ENCODE results near the gene MVB12B.

MVB12B gene

DNA sequence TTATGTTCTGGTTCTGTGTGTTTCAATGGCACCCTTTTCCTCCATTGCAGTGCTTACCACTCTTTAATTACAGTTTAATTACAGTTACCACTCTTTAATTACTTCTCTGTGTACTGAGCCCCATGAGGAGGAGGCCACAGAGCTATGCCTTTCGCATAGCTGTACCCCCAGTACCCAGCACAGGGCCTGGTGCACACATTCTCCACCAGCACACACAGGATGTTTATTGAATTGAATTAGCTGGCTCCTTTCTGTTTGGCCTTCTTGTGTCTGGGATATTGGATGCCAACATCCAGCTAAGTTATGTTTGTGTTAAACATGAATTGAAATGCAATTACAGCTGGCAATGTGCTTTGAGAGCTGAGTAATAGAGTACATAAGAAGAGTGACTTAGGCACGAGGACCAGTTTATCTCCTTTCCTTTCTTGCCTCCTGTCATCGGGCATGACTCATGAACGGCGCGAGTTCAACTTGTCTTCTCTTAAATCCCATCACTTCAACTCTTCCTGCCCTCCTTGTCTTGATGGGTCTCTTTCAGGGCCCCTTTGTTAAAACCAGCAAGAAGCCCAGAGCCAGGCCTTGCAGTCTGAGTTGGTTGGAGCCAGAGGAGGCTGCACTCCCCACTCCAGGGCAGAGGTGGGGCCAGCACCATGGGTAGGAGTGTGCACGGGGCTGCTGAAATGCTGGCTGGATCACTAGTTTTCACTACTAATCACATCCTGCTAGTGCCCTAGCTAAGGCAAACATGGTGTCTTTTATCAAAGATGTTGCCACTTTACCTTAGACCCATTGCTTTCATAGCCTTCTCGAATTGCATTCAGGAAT, 37.4 kb downstream of the MVB12B start:
- no peak for DNase-seq (ENCODE audit: low spot score)

DNA sequence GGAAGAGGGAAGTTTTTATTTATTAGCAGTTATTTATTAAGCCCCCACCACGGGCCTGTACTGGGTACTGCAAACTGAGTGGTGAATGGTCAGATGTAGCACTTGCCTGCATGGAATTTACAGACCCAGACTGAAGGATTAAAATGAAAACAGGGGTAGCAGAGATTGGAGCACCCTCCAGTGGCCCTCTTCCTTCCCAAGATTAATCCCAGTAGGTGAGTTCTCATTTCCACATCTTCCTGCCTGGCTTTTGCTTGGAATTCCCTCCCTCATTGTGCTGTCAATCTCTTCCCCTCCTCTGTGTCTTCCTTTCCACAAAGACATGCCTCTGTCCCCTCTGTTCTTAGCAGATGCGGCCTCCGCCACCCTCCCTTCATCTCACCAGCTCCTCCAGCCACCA, 39.2 kb downstream of the MVB12B start:
- no peak for DNase-seq (ENCODE audit: low spot score)

DNA sequence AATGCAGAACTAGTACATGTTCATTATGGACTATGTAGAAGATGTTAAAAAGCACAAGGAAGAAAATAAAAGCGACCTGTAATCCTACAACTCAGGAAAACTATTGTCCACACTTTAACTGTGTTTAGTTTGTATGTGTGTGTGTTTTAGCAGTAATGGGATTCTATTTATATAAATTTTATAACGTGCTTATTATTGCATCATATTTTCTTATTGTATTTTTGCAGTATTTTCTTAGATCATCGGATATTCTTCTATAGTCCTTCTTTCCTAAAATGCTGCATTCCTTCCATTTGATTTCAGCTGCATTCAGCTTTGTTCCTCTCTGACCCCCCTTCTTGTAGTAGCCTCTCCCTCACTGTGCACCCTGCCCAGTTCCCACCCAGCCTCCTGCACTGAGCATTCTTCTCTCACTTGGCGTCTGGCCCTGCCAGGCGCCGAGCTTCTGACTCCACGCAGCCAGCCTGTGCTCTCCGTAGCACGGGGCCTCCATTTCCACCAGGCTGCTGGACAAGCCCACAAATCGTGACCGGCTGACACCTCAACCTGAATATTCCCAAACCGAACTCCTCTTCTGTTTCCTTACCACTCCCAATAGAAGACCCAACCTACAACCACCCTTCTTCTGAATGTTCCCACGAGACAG, 39.9 kb downstream of the MVB12B start:
- no peak for DNase-seq (ENCODE audit: low spot score)

DNA sequence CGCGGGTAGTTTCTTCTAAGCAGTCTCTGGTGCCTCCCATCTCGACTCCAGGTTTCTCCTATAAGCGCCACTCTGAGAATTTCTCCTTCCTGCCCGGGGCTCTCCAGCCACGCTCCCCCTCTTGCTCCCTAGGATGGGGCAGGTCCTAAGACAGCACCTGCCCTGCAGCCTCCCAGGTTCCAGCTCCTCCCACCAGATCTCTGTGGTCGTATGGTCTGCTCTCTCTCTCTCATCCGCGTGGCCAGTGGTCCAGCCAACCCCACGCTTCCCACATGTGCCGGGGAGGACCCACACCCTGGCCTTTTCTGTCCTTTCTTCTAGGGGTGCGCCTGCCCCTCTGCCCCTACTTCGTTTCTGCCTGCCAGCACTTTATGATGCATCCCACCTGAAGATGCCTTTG, 40.5 kb downstream of the MVB12B start:
- no peak for DNase-seq (ENCODE audit: low spot score)

DNA sequence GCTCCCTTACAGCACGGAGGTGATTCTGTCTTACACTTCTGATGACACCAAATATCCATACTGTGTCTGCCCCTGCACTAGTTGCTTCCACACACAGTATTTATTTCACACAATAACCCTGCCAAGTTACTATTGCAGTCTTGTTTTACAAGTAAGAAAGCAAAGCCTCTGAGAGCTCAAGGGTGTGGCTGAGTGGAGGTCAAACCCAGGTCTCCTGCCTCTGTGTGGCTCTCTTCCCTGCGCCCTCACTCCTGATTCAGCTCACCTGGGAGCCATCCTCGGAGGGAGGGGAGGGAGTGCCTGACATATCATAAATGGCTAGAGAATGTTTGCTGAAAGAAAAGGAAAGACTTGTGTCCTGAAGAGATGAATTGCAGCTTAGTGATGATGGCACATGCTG, 41.0 kb downstream of the MVB12B start:
- DNase-seq (ENCODE audit: low spot score), result no peak

DNA sequence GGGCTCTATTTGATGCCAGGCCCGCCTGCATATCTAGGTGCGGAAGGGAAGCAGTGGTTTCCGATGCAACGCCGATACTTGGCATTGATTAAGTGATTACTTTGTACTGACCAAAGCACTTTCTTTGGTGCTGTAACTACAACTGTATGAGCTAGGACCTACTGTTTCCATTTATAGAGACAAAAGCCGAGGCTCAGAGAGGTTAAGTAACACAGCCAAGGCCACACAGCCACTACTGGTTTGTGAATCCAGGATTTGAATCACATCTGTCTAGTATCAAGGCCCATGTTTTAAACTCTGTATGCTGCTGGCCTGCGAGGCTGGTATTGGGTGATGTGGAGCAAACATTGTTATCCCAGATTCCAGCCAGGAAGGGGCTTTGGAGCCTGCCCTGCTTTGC, 41.4 kb downstream of the MVB12B start:
- DNase-seq (ENCODE audit: low spot score), result no peak

DNA sequence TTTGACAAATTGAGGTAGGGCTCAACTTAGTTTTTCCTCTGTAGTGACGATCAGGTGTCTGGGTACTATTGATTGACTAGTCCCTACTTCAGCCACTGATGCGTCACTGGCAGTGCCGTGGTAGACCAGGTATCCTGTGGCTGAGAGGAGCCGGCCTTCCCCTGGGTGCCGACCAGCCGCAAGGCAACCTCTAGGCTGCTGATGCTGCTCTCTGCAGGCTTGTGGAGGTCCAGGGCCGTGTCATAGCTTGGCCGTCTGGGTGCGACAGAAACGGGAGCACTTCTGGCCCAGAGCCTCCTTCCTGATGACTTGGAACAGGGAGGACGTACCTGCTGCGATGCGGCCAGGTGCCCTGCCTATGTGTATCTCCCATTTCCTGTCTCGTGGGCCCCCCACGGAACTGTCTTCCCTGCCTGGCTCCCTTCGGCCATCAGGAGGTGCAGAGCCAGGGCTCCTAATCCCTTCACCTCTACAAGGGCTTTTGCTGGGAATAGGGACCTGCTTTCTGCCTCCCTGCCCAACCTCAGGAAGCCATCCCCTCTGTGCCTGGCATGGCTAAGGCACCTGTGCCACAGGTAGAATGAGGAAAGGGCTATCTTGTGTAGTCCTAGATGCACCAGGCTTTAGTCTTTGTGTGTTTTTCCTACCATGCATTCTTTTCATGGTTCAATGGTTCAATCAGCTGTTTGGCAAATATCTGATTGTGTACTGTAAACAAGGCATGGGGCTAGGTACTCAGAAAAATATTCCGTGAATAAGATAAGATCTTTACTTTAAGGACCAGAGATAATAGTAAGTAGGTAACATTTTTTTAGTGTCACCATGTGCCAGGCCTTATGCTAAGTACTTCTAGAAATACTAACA, 44.6 kb downstream of the MVB12B start:
- no peak for DNase-seq (ENCODE audit: low spot score)

DNA sequence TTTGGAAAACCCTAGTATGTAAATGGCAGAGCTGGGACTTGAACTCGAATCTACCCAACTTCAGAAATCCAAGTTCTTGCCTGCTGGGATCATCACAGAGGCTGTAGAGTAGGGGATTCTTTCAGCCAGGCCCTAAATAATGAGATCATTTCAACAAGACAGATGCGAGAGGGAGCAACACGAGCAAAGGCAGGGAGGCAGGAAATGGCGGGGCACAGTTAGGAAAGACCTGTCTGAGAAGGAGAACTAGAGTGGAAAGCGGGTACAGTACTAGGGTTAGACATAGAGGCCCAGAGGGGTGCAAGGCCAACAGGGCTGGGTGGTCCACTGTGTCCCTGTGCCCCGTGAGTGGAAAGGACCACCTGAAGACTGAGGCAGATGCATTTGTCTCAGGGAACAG, 46.1 kb downstream of the MVB12B start:
- no peak for DNase-seq (ENCODE audit: low spot score)

DNA sequence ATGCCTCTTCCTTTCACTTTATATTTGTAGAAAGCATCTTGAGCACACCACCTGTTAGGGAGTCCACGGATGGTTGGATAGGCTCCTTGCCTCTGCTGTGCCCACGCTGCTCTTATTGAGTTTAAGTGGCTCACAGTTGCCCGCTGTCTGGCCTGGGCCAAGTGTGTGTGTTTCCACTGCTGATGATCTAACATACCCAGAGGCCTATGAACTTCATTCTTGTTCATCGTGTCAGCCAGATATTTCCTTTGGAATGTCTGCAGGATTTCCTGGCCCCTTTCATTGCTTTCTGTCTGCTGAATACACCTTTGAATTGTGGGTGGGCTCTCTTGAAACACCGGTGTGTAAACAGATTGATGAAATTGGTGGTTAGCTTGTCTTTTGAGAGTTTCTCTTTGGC, 46.6 kb downstream of the MVB12B start:
- no peak for DNase-seq (ENCODE audit: low spot score)

DNA sequence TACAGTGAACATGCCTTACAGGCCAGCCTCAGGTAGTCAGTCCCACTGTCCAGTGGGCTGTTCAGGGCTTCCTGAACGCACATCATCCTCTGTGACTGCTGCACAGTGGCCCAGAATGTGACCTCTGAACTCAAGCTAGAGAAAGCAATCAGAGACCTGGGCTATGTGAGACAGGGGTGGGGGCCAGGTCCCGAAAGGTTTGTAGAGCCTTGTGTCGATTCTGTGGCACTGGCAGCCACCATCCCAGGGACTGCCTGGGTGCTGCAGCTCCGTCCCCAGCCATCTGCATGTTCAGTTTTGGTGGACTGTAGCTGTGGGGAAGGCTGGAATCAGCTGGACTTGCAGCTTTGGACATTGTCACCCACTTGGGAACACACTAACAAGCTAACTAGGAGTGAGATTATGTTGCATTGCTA, 47.7 kb downstream of the MVB12B start:
- DNase-seq (ENCODE audit: low spot score), result peak; percentile 36

DNA sequence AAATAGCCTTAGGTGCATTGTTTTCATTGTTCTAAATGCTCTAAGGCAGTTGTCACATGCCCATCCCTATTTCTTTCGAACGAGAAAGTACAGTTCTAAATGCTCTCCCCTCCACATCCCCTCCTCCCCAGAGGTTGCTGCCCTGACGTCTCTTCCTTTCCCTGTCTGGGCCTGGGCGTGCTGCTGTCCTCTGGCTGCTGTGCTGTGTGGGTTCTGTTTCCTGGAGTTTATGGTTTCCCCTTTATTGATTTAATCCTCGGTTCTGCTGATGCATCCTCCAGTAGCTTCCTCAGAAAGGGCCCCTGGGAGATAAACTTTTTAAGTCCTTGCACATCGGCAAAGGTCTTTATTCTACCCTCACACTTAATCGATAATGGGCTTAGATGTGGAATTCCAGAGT, 48.8 kb downstream of the MVB12B start:
- no peak for DNase-seq (ENCODE audit: low spot score)

DNA sequence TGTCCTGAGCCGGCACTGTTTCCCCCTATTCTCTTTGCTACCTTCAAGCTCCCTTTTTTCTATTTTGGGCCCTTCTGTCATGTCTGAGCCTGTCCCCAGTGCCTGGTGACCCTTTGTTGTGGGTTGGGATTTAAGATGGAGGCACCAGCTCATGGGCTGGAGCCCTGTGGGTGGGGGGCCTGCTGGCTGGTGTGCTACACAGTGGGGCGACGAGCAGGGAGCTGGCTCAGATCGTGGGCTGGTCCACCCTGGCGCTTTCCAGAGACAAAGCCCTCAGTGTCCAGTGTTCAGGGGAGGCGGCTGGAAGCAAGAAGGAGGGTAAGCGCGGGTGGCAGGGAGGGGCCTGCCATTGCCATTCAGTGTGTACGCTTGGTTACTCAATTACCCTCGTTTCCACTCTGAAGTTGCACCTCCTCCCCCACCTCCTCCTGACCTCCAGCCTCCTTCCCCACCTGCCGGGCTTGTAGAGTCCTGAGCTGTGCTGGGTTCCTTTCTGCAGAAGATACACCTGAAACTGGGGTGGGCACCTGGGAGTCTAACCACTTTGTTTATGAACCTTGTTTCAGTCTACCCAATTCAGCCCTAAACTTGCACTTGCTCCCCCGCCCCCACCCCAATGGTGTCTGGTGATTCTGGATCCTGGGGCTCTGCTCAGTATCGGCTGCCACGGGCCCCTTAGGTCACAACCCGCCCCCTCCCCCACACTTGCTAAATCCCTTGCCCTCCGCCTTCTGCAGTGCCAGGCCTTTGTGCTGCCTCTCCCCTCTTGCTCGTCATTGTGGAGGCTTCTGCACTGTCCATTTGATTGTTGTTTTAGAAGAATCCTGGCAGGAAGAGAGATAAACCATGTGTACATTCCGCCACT, 49.9 kb downstream of the MVB12B start:
- peak; percentile 44 for DNase-seq (ENCODE audit: low spot score)

DNA sequence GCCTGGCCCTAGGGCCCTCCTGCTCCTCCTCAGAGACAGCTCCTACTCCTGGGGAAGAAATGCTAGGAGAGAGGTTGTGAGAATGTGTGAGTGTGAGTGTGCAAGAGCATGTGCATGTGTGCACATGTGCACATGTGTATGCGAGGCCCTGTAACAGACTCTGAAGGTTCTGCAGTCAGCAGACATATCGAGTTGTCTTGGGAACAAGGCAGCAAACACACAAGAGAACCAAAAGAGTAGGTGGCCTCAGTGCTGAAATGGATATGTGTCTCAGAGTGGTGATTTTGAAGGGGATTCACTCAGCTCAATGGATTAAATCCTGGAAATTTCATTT, 50.5 kb downstream of the MVB12B start:
- DNase-seq (ENCODE audit: low spot score), result no peak

DNA sequence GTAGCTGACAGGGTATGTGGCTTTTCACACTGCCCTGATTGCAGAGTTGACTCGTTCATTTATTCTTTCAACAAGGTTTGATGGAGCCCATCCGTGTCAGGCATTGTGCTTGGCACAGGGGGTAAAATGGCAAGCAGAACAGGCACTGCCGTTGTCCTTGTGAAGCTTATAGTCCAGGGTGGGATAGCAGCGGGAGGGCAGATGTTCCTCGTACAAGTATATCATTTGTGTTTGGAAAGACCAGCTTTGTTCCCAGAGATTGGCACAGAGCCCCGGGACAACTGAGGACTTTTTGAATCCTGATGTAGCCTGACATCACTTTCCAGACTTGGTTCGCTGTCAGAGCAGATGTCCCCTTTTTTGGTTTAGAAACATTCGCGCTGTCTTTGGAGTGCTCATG, 50.9 kb downstream of the MVB12B start:
- no peak for DNase-seq (ENCODE audit: low spot score)

DNA sequence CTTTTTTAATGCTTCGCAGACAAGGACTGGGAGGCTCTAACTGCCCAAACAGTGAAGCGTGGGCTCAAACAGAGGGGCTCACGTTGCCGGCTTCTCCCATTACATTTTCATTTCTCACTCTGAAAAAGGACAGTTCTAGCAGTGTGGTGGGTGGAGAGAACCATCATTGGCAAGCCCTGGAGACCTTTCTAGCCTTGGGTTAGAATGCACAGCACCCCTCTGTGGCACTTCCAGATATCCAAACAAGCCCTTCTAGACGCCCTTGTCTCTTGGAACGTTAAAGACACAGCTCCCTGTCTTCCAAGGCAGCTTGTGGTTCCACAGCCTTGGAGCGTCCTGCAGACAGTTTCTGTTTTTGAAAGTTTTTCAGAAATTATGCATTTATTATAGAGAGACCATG, 52.1 kb downstream of the MVB12B start:
- DNase-seq (ENCODE audit: low spot score), result no peak

DNA sequence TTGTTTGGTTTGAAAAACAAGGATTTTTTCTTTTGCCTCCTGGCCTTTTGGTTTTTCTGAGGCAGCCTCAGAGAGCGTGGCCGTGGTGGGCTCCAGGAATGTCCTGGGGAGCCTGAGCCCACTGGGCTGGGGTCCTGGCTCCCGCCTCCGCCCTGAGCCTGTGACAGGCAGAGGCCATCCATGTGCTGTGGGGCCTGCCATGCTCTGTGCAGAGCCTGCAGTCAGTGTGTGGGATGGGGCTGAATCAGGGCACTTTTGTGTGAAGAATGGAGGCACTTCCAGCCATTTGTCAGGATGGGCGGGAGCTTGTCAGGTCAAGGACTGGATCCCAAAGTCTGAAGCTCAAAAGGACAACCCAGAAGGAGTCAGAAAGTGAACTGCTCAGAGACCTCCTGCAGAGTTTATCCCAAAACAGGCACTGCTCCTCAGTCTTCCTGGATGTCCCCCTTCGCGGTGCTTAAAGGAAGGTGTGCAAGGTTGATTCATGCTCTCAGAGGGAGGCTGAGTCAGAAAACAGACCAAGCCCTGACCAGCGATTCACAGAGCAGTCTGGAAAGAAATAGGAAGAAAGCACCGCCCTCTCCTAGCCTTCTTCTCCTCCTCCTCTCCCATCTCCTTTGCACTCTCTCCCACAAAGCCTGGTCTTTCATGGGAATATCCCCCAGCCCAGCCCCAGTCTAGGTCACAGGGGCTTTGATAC, 53.2 kb downstream of the MVB12B start:
- DNase-seq (ENCODE audit: low spot score), result no peak

DNA sequence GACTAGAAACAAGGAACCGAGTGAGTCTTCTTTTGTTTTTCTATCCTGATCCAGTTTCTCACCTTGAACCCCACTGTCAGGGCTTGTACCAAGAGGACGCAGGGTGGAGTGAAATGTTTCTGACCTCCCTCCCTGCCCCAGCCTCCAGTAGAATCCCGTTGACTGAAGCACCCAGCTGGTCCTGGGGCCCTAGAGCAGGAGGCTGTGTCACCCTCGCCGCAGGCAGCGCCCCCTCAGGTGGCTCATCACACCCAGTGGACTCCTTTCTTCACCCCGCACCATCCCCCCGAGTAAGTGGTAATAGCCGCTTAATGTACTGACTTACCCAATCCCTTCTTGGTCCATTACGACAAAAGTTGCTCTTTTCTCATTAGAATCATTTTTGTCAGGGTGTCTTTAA, 53.8 kb downstream of the MVB12B start:
- DNase-seq (ENCODE audit: low spot score), result no peak

DNA sequence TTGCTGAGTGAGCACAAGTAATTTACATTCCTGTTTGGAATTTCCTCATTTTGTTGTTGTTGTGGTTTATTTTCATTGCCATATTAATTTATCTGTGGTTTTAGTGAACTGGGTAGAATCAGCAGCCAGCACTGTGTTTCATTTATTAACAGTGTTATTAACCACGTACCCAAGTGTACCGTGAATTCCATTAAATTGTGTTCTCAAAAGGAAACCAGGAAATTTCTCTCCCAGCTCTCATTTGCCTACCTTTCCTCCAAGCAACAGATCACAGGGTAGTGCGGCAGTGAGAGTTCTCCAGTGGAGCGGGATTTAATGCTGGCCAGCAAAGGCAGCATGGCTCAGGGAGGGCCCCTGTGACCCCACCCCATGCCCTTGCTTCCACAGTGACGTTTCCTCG, 54.6 kb downstream of the MVB12B start:
- DNase-seq (ENCODE audit: low spot score), result no peak

DNA sequence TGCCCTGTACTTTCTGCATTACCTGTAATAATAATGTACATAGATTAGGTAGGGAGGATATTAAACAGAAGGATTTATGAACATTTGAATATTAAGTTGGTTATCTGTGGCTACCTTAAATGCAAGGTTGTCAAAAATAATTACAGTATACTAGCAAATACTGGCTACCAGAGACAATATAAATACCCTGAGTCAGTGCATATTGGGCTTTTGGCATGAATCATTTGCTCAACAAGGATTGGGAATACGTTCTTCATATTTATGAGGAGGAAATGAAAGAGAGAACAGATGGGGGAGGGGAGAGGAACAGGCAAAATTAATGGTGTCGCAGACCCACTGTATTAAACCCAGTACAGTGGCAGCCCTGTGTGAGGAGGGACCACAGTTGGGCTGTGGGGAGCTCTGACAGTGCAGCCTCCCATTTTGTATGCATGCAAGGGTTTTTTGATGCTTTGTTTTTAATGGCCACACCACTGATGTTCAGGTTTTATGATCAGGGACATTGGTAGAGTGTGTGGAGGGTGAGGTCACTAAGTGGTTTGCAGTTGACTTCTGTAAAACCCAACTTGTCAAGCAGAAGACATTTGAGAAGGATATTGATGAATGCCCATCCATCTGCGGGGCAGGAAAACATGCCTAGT, 56.9 kb downstream of the MVB12B start:
- DNase-seq (ENCODE audit: low spot score), result no peak

DNA sequence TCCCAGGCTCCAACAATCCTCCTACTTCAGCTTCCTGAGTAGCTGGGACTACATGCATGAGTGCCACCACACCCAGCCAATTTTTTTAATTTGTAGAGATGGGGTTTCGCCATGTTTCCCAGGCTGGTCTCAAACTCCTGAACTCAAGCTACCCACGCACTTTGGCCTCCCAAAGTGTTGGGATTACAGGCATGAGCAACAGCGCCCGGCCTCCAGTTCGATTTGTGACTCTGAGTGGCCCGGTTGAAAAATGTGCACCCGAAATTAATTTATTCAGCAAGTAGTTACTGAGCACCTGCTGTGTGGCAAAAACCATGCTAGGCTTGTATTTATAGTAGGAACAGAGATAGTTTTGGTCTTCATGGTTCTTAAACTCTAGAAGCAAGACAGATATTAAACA, 58.3 kb downstream of the MVB12B start:
- no peak for DNase-seq (ENCODE audit: low spot score)

DNA sequence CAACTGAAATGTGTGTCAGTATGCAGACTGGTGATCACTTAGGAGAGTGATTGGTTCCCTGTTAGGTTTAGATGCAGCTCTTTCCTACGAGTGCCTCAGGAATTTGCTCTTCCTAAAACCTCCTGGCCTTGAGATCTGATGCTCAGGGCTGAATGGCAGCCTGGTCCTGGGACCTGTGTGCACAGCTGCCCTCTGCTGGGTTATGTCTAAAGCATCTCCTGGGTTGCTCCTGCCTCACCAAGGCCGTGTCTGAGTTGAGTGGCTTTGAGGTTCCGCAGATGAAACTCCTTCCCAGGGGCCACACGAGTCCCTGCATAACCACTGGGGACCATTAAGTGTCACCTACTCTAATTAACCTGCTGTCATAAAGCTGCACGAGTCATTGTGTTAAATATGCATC, 59.5 kb downstream of the MVB12B start:
- peak; percentile 63 for DNase-seq (ENCODE audit: low spot score)
